GM12864 (cell line): ENCODE measurements around the gene TBL3.

ENCODE experiments used
- DNase-seq: peaks from one replicate; pipeline ENCODE4 v3.0.0-alpha.2; 2011; ENCODE audit warnings: low read depth
- H3K4me3 ChIP-seq: 2 replicates; pipeline ENCODE4 v1.5.1; 2011; ENCODE audit warnings: mild to moderate bottlenecking, low read depth, low read length, control low read depth
- CTCF ChIP-seq: IDR thresholded peaks from 2 replicates; pipeline ENCODE4 v1.5.1; 2011; ENCODE audit warnings: low read depth, mild to moderate bottlenecking, moderate library complexity, low read length, control low read depth, inconsistent platforms; ENCODE audit errors: missing control alignments

Gene TBL3

GRCh38 chr16:1944612-1945199 lies 27.1 kb upstream of the TBL3 start:
- no peak for DNase-seq
- no peak for TF ChIP-seq CTCF
- H3K4me3 ChIP-seq = no peak overlapping the region

GRCh38 chr16:1945559-1946391 lies 26.1 kb upstream of the TBL3 start:
- DNase-seq = no peak
- H3K4me3 ChIP-seq = no peak overlapping the region
- no peak for TF ChIP-seq CTCF

- DNase-seq = no peak
- no peak for TF ChIP-seq CTCF
Observed at GRCh38 chr16:1946495-1947368, 25.1 kb upstream of the TBL3 start.

GRCh38 chr16:1947369-1947670 lies 24.5 kb upstream of the TBL3 start:
- no peak for DNase-seq
- H3K4me3 ChIP-seq = no peak overlapping the region
- TF ChIP-seq CTCF = no peak

More at GRCh38 chr16:1946495-1947368, 25.1 kb upstream of the TBL3 start:
- no peak overlapping the region for H3K4me3 ChIP-seq

- H3K4me3 ChIP-seq = no peak overlapping the region
- no peak for TF ChIP-seq CTCF
- DNase-seq = no peak
Observed at GRCh38 chr16:1949507-1949906, 22.3 kb upstream of the TBL3 start.

GRCh38 chr16:1950047-1950446 lies 21.8 kb upstream of the TBL3 start:
- DNase-seq = no peak
- no peak overlapping the region for H3K4me3 ChIP-seq
- TF ChIP-seq CTCF = no peak
